ENCODE data around the gene WNT11. TPM values are rescaled to one million over a fixed set of nuclear protein-coding genes. Genes with fewer than 3 reads are reported as not detected.

The WNT11 gene
- total RNA-seq, 4 donors from 2014 or later, result 0.13 to 3.2 (median 0.38) TPM

- Histone ChIP-seq H3K27me3 (no peaks in the 10 kb centered on the region), H3K4me3 (no peak overlapping the region), H3K27ac (no peak overlapping the region), H3K4me1 (no peaks in the 10 kb centered on the region), H3K9me3 (no peaks in the 10 kb centered on the region), H3K36me3 (no peaks in the 10 kb centered on the region)
- intact Hi-C loops (cut with DNase I), result no loop called here
- no CpG with 5 or more reads among the region's 4 CpGs for WGBS, 2 donors
- TF ChIP-seq POLR2A (IDR thresholded peaks at IDR 0.05), result no peak
- TF ChIP-seq, protein P1, sequence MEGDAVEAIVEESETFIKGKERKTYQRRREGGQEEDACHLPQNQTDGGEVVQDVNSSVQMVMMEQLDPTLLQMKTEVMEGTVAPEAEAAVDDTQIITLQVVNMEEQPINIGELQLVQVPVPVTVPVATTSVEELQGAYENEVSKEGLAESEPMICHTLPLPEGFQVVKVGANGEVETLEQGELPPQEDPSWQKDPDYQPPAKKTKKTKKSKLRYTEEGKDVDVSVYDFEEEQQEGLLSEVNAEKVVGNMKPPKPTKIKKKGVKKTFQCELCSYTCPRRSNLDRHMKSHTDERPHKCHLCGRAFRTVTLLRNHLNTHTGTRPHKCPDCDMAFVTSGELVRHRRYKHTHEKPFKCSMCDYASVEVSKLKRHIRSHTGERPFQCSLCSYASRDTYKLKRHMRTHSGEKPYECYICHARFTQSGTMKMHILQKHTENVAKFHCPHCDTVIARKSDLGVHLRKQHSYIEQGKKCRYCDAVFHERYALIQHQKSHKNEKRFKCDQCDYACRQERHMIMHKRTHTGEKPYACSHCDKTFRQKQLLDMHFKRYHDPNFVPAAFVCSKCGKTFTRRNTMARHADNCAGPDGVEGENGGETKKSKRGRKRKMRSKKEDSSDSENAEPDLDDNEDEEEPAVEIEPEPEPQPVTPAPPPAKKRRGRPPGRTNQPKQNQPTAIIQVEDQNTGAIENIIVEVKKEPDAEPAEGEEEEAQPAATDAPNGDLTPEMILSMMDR (IDR thresholded peaks at IDR 0.05), result no peak
- DNase-seq, result no peak
Observed at GRCh38 chr11:76170468-76170867, 35.8 kb downstream of the WNT11 start.

GRCh38 chr11:76169473-76169896, 36.8 kb downstream of the WNT11 start:
- DNase-seq, result no peak
- intact Hi-C loops (cut with DNase I), result no loop called here
- WGBS, 2 donors, result 22 to 78% methylated on average over 3 to 4 of the region's 15 CpGs
- no peak for TF ChIP-seq POLR2A (IDR thresholded peaks at IDR 0.05)
- TF ChIP-seq, protein P1 (IDR thresholded peaks at IDR 0.05), result no peak
- Histone ChIP-seq H3K9me3 (no peaks in the 10 kb centered on the region), H3K27ac (no peak overlapping the region), H3K36me3 (no peaks in the 10 kb centered on the region), H3K4me3 (no peak overlapping the region), H3K4me1 (no peaks in the 10 kb centered on the region), H3K27me3 (no peaks in the 10 kb centered on the region)

- no peak for TF ChIP-seq POLR2A (IDR thresholded peaks at IDR 0.05)
- TF ChIP-seq, protein P1 (IDR thresholded peaks at IDR 0.05), result no peak
- 57 to 77% methylated on average over 4 to 11 of the region's 13 CpGs for WGBS, 2 donors
- H3K9me3 ChIP-seq, result no peaks in the 10 kb centered on the region
Observed at GRCh38 chr11:76167590-76167989, 38.7 kb downstream of the WNT11 start.

DNA sequence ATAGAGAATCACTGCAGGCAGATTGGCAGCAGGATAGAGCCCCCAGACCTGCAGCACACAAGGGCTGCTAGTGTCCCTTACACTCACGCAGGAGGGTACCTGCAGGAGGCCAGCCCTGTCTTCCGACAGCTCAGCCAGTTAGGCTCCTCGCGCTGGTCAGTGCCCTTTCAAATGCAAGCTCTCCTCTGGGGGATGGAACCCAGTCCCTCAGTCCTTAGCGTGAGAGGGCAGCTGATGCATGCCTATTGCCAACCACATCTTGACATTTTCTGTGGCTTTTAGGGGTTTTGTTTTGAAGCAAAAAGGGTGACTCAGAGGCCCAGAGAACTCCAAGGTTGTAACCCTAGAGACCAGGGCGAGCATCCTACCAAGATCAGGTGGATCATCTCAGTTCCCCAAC, 40.0 kb downstream of the WNT11 start:
- Histone ChIP-seq H3K4me3 (no peak overlapping the region), H3K36me3 (no peaks in the 10 kb centered on the region), H3K4me1 (peaks cover 0 to 11% (median 5%) of the 10 kb centered on the region in 3 donors), H3K9me3 (no peaks in the 10 kb centered on the region), H3K27ac (no peak overlapping the region), H3K27me3 (peaks cover 0 to 13% (median 0%) of the 10 kb centered on the region in 4 donors)
- intact Hi-C loops (cut with DNase I), result no loop called here
- no peak for DNase-seq
- no peak for TF ChIP-seq POLR2A (IDR thresholded peaks at IDR 0.05)
- TF ChIP-seq, protein P1 (IDR thresholded peaks at IDR 0.05), result no peak
- WGBS, 2 donors, result 55 to 66% methylated on average over 5 to 6 of the region's 6 CpGs

More at GRCh38 chr11:76167590-76167989, 38.7 kb downstream of the WNT11 start:
- Histone ChIP-seq H3K4me3 (no peak overlapping the region), H3K27ac (no peak overlapping the region), H3K36me3 (no peaks in the 10 kb centered on the region), H3K27me3 (peaks cover 0 to 12% (median 0%) of the 10 kb centered on the region in 4 donors), H3K4me1 (no peaks in the 10 kb centered on the region)
- no peak for DNase-seq
- intact Hi-C loops (cut with DNase I), result no loop called here

GRCh38 chr11:76164861-76165751, 41.2 kb downstream of the WNT11 start:
- DNase-seq, result no peak
- Histone ChIP-seq H3K27me3 (peaks cover 0 to 17% (median 0%) of the 10 kb centered on the region in 4 donors), H3K27ac (no peak overlapping the region), H3K9me3 (no peaks in the 10 kb centered on the region), H3K36me3 (no peaks in the 10 kb centered on the region), H3K4me3 (no peak overlapping the region), H3K4me1 (peaks cover 0 to 18% (median 6%) of the 10 kb centered on the region in 3 donors)
- intact Hi-C loops (cut with DNase I), result no loop called here
- 87 to 89% methylated on average over 37 to 50 of the region's 50 CpGs for WGBS, 2 donors
- TF ChIP-seq, protein P1 (IDR thresholded peaks at IDR 0.05), result no peak
- TF ChIP-seq POLR2A (IDR thresholded peaks at IDR 0.05), result no peak

Data from esophagus squamous epithelium (tissue), 5 donors.